NCI-H128 (cell line): Measurements from ENCODE around the gene COPS3.

Experiments used
- DNase-seq: peaks from one replicate; lab custom pipeline; 2025; ENCODE audit not compliant: unreplicated experiment; lab: John Stamatoyannopoulos, UW

The COPS3 gene

GRCh38 chr17:17246879-17247278, 34.2 kb downstream of the COPS3 start:
- no peak for DNase-seq

- no peak for DNase-seq
Observed at GRCh38 chr17:17243163-17243562, 37.9 kb downstream of the COPS3 start.

- no peak for DNase-seq
Observed at GRCh38 chr17:17242246-17242645, 38.8 kb downstream of the COPS3 start.

- DNase-seq = no peak
Observed at GRCh38 chr17:17241656-17242055, 39.4 kb downstream of the COPS3 start.

GRCh38 chr17:17239832-17240231, 41.2 kb downstream of the COPS3 start:
- DNase-seq = no peak

- DNase-seq = peak; percentile 72
Observed at GRCh38 chr17:17237026-17237799, 43.8 kb downstream of the COPS3 start, which contains the start of gene FLCN. TSS of gene FLCN (minus strand) at chr17:17237168. CDS start at chr17:17228137, 9,031 bp downstream.

GRCh38 chr17:17236295-17237025, 44.6 kb downstream of the COPS3 start:
- DNase-seq = no peak

- no peak for DNase-seq
Observed at GRCh38 chr17:17235212-17236174, 45.6 kb downstream of the COPS3 start.

GRCh38 chr17:17232303-17232621, 48.8 kb downstream of the COPS3 start:
- DNase-seq = no peak

- DNase-seq = no peak
Observed at GRCh38 chr17:17231621-17232302, 49.3 kb downstream of the COPS3 start.

GRCh38 chr17:17229416-17230384, 51.3 kb downstream of the COPS3 start:
- no peak for DNase-seq

GRCh38 chr17:17228521-17229279, 52.3 kb downstream of the COPS3 start:
- no peak for DNase-seq

GRCh38 chr17:17227608-17228520, 53.2 kb downstream of the COPS3 start:
- DNase-seq = no peak

- no peak for DNase-seq
Observed at GRCh38 chr17:17226451-17227265, 54.4 kb downstream of the COPS3 start.

GRCh38 chr17:17225901-17226300, 55.1 kb downstream of the COPS3 start:
- DNase-seq = no peak

- DNase-seq = no peak
Observed at GRCh38 chr17:17224137-17224536, 56.9 kb downstream of the COPS3 start.

GRCh38 chr17:17223736-17224135, 57.3 kb downstream of the COPS3 start:
- no peak for DNase-seq
